MM.1S (cell line): ENCODE data around the gene GPR150.

ENCODE experiments used
- EZH2 ChIP-seq: fragments of 300-600 bp; sonication (generic); optimal IDR thresholded peaks from 2 replicates; pipeline ENCODE3; 2017; ENCODE audit warnings: low read depth, mild to moderate bottlenecking, antibody characterized with exemption, low read length, mixed read lengths
- EZH2phosphoT487 ChIP-seq: fragments of 300-600 bp; sonication (generic); IDR thresholded peaks from 2 replicates; pipeline ENCODE4 v1.6.1; 2018; ENCODE audit warnings: antibody characterized with exemption, low read length
- TF ChIP-seq, protein P1 (sequence below): fragments of 300-600 bp; sonication (generic); IDR thresholded peaks from 2 replicates; pipeline ENCODE4 v1.5.1; 2016; ENCODE audit warnings: antibody characterized with exemption, low read length, mixed read lengths

DNA sequence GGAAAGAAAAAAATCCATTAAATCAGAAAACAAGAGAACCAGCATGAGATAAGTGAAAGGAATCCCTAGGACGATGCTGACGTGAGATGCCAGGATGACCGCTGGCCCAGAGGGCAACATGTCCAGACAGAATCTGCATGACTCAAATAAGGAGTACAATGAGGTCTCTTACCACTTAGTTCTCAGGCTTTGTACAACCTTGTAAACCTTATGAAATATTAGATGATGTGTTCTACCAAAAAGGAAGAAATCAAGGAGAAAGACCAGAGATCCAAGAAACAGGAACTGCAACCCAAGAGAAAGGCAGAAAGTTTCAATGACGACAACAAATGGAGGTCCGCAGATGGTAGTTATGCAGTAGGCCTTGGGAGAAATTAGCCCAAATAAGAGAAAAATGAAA is 2.8 kb upstream of the GPR150 start:
- TF ChIP-seq, protein P1, sequence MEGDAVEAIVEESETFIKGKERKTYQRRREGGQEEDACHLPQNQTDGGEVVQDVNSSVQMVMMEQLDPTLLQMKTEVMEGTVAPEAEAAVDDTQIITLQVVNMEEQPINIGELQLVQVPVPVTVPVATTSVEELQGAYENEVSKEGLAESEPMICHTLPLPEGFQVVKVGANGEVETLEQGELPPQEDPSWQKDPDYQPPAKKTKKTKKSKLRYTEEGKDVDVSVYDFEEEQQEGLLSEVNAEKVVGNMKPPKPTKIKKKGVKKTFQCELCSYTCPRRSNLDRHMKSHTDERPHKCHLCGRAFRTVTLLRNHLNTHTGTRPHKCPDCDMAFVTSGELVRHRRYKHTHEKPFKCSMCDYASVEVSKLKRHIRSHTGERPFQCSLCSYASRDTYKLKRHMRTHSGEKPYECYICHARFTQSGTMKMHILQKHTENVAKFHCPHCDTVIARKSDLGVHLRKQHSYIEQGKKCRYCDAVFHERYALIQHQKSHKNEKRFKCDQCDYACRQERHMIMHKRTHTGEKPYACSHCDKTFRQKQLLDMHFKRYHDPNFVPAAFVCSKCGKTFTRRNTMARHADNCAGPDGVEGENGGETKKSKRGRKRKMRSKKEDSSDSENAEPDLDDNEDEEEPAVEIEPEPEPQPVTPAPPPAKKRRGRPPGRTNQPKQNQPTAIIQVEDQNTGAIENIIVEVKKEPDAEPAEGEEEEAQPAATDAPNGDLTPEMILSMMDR, result no peak
- TF ChIP-seq EZH2 (no peak), EZH2phosphoT487 (no peak)
